ENCODE measurements around the gene CNIH2.

CNIH2 gene

DNA sequence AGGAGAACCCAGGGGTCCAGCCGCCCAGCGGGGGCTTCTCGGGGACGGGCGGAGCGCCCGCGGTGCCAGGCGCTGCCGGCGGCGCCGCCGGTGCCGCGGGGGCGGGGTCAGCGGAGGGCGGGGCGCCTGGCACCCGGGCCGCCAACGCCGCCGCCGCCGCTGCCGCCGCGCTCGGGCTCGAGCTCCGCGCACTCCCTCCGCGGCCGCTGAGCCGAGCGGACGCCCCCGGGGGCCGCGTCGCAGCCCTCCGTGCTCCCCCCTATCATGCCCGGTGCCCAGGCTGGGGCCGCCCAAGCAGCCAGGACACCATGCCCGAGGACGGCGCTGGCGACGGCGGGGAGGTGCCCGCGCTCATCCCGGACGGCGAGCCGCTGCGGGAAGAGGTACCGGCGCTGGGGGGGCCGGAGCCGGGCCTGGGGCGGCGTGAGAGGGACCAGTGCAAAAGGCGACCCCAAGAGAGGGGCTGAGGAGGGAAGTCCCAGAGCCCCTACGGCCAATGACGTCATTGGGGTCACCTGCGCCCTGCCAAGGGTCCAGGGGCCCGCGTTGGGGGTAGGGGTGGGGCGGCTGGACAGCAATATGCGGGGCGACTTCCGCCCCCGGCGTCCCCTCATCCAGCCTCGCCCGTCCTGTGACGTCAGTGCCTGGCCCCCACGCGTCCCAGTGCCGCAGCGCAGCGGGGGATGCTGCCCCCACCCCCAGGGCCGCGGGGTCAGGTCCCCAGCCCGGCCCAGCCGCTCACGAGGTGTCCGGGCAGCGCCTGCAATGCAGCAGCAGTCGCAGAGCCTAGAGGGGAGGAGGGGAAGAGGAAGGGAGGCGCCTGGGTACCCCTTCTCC lies 13.9 kb downstream of the CNIH2 start, which contains the start of gene TMEM151A (continued):
- TF ChIP-seq, protein P1, sequence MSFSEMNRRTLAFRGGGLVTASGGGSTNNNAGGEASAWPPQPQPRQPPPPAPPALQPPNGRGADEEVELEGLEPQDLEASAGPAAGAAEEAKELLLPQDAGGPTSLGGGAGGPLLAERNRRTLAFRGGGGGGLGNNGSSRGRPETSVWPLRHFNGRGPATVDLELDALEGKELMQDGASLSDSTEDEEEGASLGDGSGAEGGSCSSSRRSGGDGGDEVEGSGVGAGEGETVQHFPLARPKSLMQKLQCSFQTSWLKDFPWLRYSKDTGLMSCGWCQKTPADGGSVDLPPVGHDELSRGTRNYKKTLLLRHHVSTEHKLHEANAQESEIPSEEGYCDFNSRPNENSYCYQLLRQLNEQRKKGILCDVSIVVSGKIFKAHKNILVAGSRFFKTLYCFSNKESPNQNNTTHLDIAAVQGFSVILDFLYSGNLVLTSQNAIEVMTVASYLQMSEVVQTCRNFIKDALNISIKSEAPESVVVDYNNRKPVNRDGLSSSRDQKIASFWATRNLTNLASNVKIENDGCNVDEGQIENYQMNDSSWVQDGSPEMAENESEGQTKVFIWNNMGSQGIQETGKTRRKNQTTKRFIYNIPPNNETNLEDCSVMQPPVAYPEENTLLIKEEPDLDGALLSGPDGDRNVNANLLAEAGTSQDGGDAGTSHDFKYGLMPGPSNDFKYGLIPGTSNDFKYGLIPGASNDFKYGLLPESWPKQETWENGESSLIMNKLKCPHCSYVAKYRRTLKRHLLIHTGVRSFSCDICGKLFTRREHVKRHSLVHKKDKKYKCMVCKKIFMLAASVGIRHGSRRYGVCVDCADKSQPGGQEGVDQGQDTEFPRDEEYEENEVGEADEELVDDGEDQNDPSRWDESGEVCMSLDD (tag by site-specific recombination; IDR thresholded peaks at IDR 0.05), result 0 out of 2 replicates have a peak, but pooled peaks have one; percentile 16
- TF ChIP-seq ZNF596 (tag by site-specific recombination; IDR thresholded peaks at IDR 0.05) (no peak), ATF2 (tag by site-specific recombination; IDR thresholded peaks at IDR 0.05; ENCODE audit: low read depth) (peak; percentile 70), ZNF214 (tag by site-specific recombination; IDR thresholded peaks at IDR 0.05; ENCODE audit: borderline replicate concordance) (no peak), ZNF747 (tag by site-specific recombination; IDR thresholded peaks at IDR 0.05) (no peak), ZNF621 (tag by site-specific recombination; IDR thresholded peaks at IDR 0.05) (no peak), ZNF175 (tag by site-specific recombination; IDR thresholded peaks at IDR 0.05) (no peak), ZNF335 (tag by site-specific recombination; conservative IDR thresholded peaks at IDR 0.05) (0 out of 2 replicates have a peak, but pooled peaks have one; percentile 1), ZNF48 (tag by site-specific recombination; IDR thresholded peaks at IDR 0.05) (no peak), ZNF561 (tag by site-specific recombination; IDR thresholded peaks at IDR 0.05; ENCODE audit: borderline replicate concordance) (no peak), ZFP3 (tag by site-specific recombination; IDR thresholded peaks at IDR 0.05; ENCODE audit: low read depth) (no peak), ZSCAN18 (tag by site-specific recombination; IDR thresholded peaks at IDR 0.05) (no peak)

DNA sequence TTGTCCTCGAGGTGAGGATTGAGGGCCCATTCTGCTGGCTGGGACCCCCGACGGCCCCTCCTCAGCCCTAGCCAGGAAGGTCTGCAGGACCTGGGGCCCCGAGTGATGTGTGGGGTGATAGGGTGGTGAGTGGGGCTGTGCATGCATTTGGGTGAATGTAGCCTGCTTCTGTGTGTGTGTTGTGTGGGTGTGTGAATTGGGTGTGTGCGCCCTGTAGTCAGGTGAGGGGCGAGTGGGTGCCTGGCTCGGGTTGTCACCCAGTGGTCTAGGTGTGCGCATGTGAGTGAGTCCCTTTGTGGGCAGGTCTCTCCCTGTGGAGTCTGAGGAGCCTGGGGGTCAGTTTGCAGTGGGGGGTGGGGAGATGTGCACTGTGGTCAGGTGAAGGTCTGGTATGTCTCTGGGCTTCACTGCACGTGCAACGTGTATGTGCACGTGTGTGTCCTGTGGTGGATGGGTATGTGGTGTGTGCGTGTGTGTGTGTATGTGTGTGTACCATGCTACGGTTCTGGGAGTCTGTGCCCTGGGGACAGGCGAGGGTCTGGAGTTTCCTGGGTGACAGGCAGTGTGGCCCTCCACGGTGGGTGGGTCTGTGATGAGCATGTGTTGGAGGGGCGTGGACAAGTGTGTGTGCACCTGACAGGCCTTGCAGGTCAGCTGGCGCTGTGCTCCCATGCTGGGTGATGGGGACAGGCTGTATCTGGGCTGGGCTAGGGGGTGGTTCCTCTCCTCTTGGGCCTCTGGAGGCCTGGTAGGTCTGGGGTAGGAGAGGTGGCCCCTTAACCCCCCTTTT lies 14.8 kb downstream of the CNIH2 start:
- H3K9me3 ChIP-seq (ENCODE audit: control insufficient read depth, insufficient read depth, low read depth, low read length), result no peaks in the 10 kb centered on the region
- no peak overlapping the region for H3K27ac ChIP-seq (ENCODE audit: extremely low read depth, low read depth, low read length)
- CTCF ChIA-PET, result interaction anchor here (0.5 kb wide), 1 partner anchor 19 kb away, joined by 4 read pairs; no protein-coding TSS in a partner anchor
- POLR2A ChIA-PET, result no interaction called here
- no peak overlapping the region for H3K4me3 ChIP-seq (ENCODE audit: low read depth, low read length)
- no peaks in the 10 kb centered on the region for H3K36me3 ChIP-seq (ENCODE audit: control insufficient read depth in 2 of 2, insufficient read depth in 1 of 2, low read length in 2 of 2)
- H3K4me1 ChIP-seq (ENCODE audit: control insufficient read depth, insufficient read depth, low read length), result no peaks in the 10 kb centered on the region
- TF ChIP-seq ZNF488 (tag by site-specific recombination; IDR thresholded peaks at IDR 0.05), result no peak
- TF ChIP-seq OVOL3 (tag by site-specific recombination; IDR thresholded peaks at IDR 0.05), result no peak
- no peak for TF ChIP-seq ZBTB17 (tag by site-specific recombination; IDR thresholded peaks at IDR 0.05)
- TF ChIP-seq ZSCAN4 (tag by site-specific recombination; IDR thresholded peaks at IDR 0.05), result peak; percentile 79
- TF ChIP-seq EGR2 (tag by site-specific recombination; IDR thresholded peaks at IDR 0.05; ENCODE audit: low read depth), result peak; percentile 88
- TF ChIP-seq BCL6B (tag by site-specific recombination; IDR thresholded peaks at IDR 0.05), result no peak
- TF ChIP-seq ZNF155 (tag by site-specific recombination; IDR thresholded peaks at IDR 0.05), result no peak
- no peak for TF ChIP-seq ZNF549 (tag by site-specific recombination; IDR thresholded peaks at IDR 0.05)
- peak; percentile 30; the same call in 1 of the 2 replicates for TF ChIP-seq ZNF335 (tag by site-specific recombination; conservative IDR thresholded peaks at IDR 0.05)
- TF ChIP-seq ZBTB7A (tag by site-specific recombination; IDR thresholded peaks at IDR 0.05; ENCODE audit: low read depth), result no peak
- TF ChIP-seq MYNN (tag by site-specific recombination; IDR thresholded peaks at IDR 0.05; ENCODE audit: borderline replicate concordance), result no peak
- TF ChIP-seq YY1 (tag by site-specific recombination; IDR thresholded peaks at IDR 0.05), result no peak
- no peak for TF ChIP-seq ZNF174 (tag by site-specific recombination; IDR thresholded peaks at IDR 0.05)
- no peak; the same call in 1 of the 2 replicates for TF ChIP-seq ZNF10 (tag by site-specific recombination; IDR thresholded peaks at IDR 0.05)
- TF ChIP-seq ZIC2 (tag by site-specific recombination; IDR thresholded peaks at IDR 0.05), result no peak
